KBM-7 (cell line): ENCODE measurements around the gene IPO4.

Source experiments
- DNase-seq: peaks from one replicate; pipeline ENCODE4 v3.0.0-alpha.2; 2015
- in situ Hi-C: fragments of 300-500 bp; cut with MboI; formaldehyde crosslinking; loops from 2 replicates; pipeline ENCODE4 v1.14.3; 2020; ENCODE audit warnings: low sequenced_read_pairs, low pct_unique_long_range_greater_than_20kb, mixed read lengths

Gene IPO4

GRCh38 chr14:24196071-24197055 is 7.7 kb upstream of the IPO4 start:
- in situ Hi-C loops, result no loop called here
- DNase-seq, result peak; percentile 50

- DNase-seq, result peak; percentile 89
- in situ Hi-C loops, result no loop called here
Measured at GRCh38 chr14:24195186-24196070, 6.8 kb upstream of the IPO4 start, which contains the start of gene TM9SF1. TSS of gene TM9SF1 (minus strand) at chr14:24195441. CDS start at chr14:24195019, 422 bp downstream.

GRCh38 chr14:24194873-24195185 is 6.2 kb upstream of the IPO4 start:
- DNase-seq, result no peak
- in situ Hi-C loops, result no loop called here

GRCh38 chr14:24194186-24194872 is 5.7 kb upstream of the IPO4 start:
- in situ Hi-C loops, result no loop called here
- no peak for DNase-seq

GRCh38 chr14:24192933-24193332 is 4.3 kb upstream of the IPO4 start:
- in situ Hi-C loops, result no loop called here
- DNase-seq, result no peak

GRCh38 chr14:24190416-24190815 is 1.8 kb upstream of the IPO4 start:
- in situ Hi-C loops, result no loop called here
- no peak for DNase-seq

GRCh38 chr14:24189460-24189859 is 844 bp upstream of the IPO4 start:
- no peak for DNase-seq
- in situ Hi-C loops, result no loop called here

GRCh38 chr14:24189059-24189375 is 401 bp upstream of the IPO4 start:
- DNase-seq, result no peak
- in situ Hi-C loops, result no loop called here

GRCh38 chr14:24187539-24187915 is 1.1 kb downstream of the IPO4 start:
- no peak for DNase-seq
- in situ Hi-C loops, result no loop called here

- no peak for DNase-seq
- in situ Hi-C loops, result no loop called here
Measured at GRCh38 chr14:24186831-24187538, 1.6 kb downstream of the IPO4 start.

GRCh38 chr14:24185741-24186140 is 2.9 kb downstream of the IPO4 start:
- DNase-seq, result no peak
- in situ Hi-C loops, result no loop called here

- DNase-seq, result no peak
- in situ Hi-C loops, result no loop called here
Measured at GRCh38 chr14:24185026-24185425, 3.6 kb downstream of the IPO4 start.

GRCh38 chr14:24184104-24184970 is 4.3 kb downstream of the IPO4 start:
- in situ Hi-C loops, result no loop called here
- no peak for DNase-seq

- in situ Hi-C loops, result no loop called here
- DNase-seq, result no peak
Measured at GRCh38 chr14:24183014-24183481, 5.6 kb downstream of the IPO4 start.

GRCh38 chr14:24182110-24182882 is 6.3 kb downstream of the IPO4 start:
- in situ Hi-C loops, result no loop called here
- no peak for DNase-seq

- in situ Hi-C loops, result no loop called here
- DNase-seq, result no peak
Measured at GRCh38 chr14:24181371-24182077, 7.1 kb downstream of the IPO4 start.
